PC-3 (cell line): ENCODE measurements around the gene NCAPD2.

ENCODE experiments used
- EZH2 ChIP-seq: fragments of 300-600 bp; sonication (generic); IDR thresholded peaks from one replicate; pipeline ENCODE4 v1.6.1; 2017; ENCODE audit warnings: antibody characterized with exemption, mild to moderate bottlenecking, low read length; ENCODE audit not compliant: unreplicated experiment
- EZH2phosphoT487 ChIP-seq: fragments of 300-600 bp; sonication (generic); IDR thresholded peaks from 2 replicates; pipeline ENCODE4 v1.6.1; 2018; ENCODE audit warnings: mild to moderate bottlenecking, antibody characterized with exemption, low read length, borderline replicate concordance
- TF ChIP-seq, protein P1 (sequence below): fragments of 300-600 bp; sonication (generic); conservative IDR thresholded peaks from 2 replicates; pipeline ENCODE4 v1.5.1; 2017; ENCODE audit warnings: antibody characterized with exemption, low read depth, mild to moderate bottlenecking, low read length

DNA sequence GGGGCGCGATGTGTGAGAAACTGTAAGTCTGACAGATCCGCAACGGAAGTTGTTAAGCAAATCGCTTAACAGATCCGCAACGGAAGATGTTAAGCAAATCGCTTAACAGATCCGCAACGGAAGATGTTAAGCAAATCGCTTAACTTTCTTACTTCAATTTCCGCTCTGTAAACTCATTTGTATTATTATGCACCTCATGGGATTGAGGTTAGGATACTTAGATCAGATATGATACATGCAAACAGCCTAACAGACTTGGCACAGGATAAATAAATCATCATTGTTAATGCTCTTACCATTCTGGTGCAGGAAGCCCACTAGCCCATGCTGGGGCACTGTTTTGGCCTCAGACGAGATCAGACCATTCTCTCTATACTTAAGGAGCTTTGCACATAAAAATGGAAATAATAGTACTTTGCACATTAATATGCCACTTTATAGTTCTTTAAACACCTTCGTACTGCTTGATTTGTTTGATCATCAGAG is 399 bp downstream of the NCAPD2 start:
- TF ChIP-seq EZH2 (no peak), EZH2phosphoT487 (no peak)
- TF ChIP-seq, protein P1, sequence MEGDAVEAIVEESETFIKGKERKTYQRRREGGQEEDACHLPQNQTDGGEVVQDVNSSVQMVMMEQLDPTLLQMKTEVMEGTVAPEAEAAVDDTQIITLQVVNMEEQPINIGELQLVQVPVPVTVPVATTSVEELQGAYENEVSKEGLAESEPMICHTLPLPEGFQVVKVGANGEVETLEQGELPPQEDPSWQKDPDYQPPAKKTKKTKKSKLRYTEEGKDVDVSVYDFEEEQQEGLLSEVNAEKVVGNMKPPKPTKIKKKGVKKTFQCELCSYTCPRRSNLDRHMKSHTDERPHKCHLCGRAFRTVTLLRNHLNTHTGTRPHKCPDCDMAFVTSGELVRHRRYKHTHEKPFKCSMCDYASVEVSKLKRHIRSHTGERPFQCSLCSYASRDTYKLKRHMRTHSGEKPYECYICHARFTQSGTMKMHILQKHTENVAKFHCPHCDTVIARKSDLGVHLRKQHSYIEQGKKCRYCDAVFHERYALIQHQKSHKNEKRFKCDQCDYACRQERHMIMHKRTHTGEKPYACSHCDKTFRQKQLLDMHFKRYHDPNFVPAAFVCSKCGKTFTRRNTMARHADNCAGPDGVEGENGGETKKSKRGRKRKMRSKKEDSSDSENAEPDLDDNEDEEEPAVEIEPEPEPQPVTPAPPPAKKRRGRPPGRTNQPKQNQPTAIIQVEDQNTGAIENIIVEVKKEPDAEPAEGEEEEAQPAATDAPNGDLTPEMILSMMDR = no peak
